H9 (cell line): ENCODE results near the gene COQ8B. TPM values are rescaled to one million over a fixed set of nuclear protein-coding genes. Genes with fewer than 3 reads are reported as not detected.
A peak's percentile ranks its signal among the peaks of the same experiment; 100 is the strongest.

Experiments
- DNase-seq: peaks from one replicate; pipeline ENCODE4 v3.0.0-alpha.2; 2017
- H2AFZ ChIP-seq: one replicate; pipeline ENCODE4 v1.6.1; 2013; ENCODE audit warnings: mild to moderate bottlenecking, low read length, control low read depth, moderate library complexity
- H2AK5ac ChIP-seq: 2 replicates; pipeline ENCODE4 v1.6.1; 2013; ENCODE audit warnings: low read length, control low read depth, mixed read lengths; ENCODE audit not compliant: insufficient read length
- H2BK120ac ChIP-seq: one replicate; pipeline ENCODE4 v1.6.1; 2013; ENCODE audit warnings: low read depth, mild to moderate bottlenecking, low read length, control low read depth, inconsistent platforms; ENCODE audit not compliant: poor library complexity, severe bottlenecking
- H2BK12ac ChIP-seq: 2 replicates; pipeline ENCODE4 v1.6.1; 2013; ENCODE audit warnings: low read length, control low read depth, mixed read lengths, low read depth; ENCODE audit not compliant: insufficient read length
- H2BK15ac ChIP-seq: 2 replicates; pipeline ENCODE4 v1.6.1; 2013; ENCODE audit warnings: low read depth, low read length, control low read depth
- H2BK20ac ChIP-seq: one replicate; pipeline ENCODE4 v1.6.1; 2013; ENCODE audit warnings: low read depth, mild to moderate bottlenecking, low read length, control low read depth, inconsistent platforms; ENCODE audit not compliant: poor library complexity, severe bottlenecking
- H2BK5ac ChIP-seq: 2 replicates; pipeline ENCODE4 v1.6.1; 2013; ENCODE audit warnings: low read length, control low read depth, mixed read lengths; ENCODE audit not compliant: insufficient read length
- H3K14ac ChIP-seq: 2 replicates; pipeline ENCODE4 v1.6.1; 2013; ENCODE audit warnings: low read length, control low read depth; ENCODE audit not compliant: insufficient read depth
- H3K18ac ChIP-seq: 2 replicates; pipeline ENCODE4 v1.6.1; 2013; ENCODE audit warnings: low read depth, mild to moderate bottlenecking, mixed read lengths, low read length, control low read depth; ENCODE audit not compliant: insufficient read length
- H3K23ac ChIP-seq: 2 replicates; pipeline ENCODE4 v1.6.1; 2013; ENCODE audit warnings: low read length, control low read depth, mixed read lengths, low read depth; ENCODE audit not compliant: insufficient read length
- H3K23me2 ChIP-seq: 2 replicates; pipeline ENCODE4 v1.6.1; 2013; ENCODE audit warnings: low read depth, mild to moderate bottlenecking, mixed read lengths, low read length, control low read depth; ENCODE audit not compliant: insufficient read length, poor library complexity, severe bottlenecking
- H3K27ac ChIP-seq: 2 replicates; pipeline ENCODE4 v1.5.1; 2013; ENCODE audit warnings: low read length, control low read depth, mixed read lengths, low read depth; ENCODE audit not compliant: insufficient read length
- H3K27me3 ChIP-seq: 2 replicates; pipeline ENCODE4 v1.6.1; 2013; ENCODE audit warnings: low read length, control low read depth, inconsistent platforms; ENCODE audit not compliant: insufficient read depth
- H3K4ac ChIP-seq: 2 replicates; pipeline ENCODE4 v1.6.1; 2013; ENCODE audit warnings: low read depth, mild to moderate bottlenecking, control low read depth, inconsistent platforms, low read length, moderate library complexity
- H3K4me1 ChIP-seq: 2 replicates; pipeline ENCODE4 v1.6.1; 2013; ENCODE audit warnings: low read length, control low read depth, inconsistent platforms; ENCODE audit not compliant: insufficient read depth
- H3K4me2 ChIP-seq: 2 replicates; pipeline ENCODE4 v1.6.1; 2013; ENCODE audit warnings: low read length, control low read depth, mixed read lengths; ENCODE audit not compliant: insufficient read length, insufficient read depth
- H3K56ac ChIP-seq: 2 replicates; pipeline ENCODE4 v1.6.1; 2013; ENCODE audit warnings: low read depth, mild to moderate bottlenecking, mixed read lengths, low read length, control low read depth; ENCODE audit not compliant: insufficient read length
- H3K79me1 ChIP-seq: 2 replicates; pipeline ENCODE4 v1.6.1; 2013; ENCODE audit warnings: low read depth, mild to moderate bottlenecking, moderate library complexity, low read length, control low read depth, inconsistent platforms; ENCODE audit not compliant: insufficient read depth, poor library complexity, severe bottlenecking
- H3K79me2 ChIP-seq: 2 replicates; pipeline ENCODE4 v1.6.1; 2013; ENCODE audit warnings: low read length, control low read depth, inconsistent platforms; ENCODE audit not compliant: insufficient read depth
- H3K9ac ChIP-seq: 2 replicates; pipeline ENCODE4 v1.6.1; 2013; ENCODE audit warnings: low read length, control low read depth, mixed read lengths; ENCODE audit not compliant: insufficient read length; ENCODE audit errors: extremely low read depth
- H3K9me3 ChIP-seq: one replicate; pipeline ENCODE4 v1.6.1; 2013; ENCODE audit warnings: low read depth, low read length, inconsistent platforms; ENCODE audit not compliant: control insufficient read depth
- H3T11ph ChIP-seq: one replicate; pipeline ENCODE4 v1.6.1; 2013; ENCODE audit warnings: mild to moderate bottlenecking, low read length, control low read depth, inconsistent platforms
- H4K20me1 ChIP-seq: one replicate; pipeline ENCODE4 v1.6.1; 2013; ENCODE audit not compliant: control insufficient read depth, insufficient read length, insufficient read depth
- H4K5ac ChIP-seq: 2 replicates; pipeline ENCODE4 v1.6.1; 2013; ENCODE audit warnings: low read depth, mild to moderate bottlenecking, mixed read lengths, low read length, control low read depth; ENCODE audit not compliant: insufficient read length
- H4K8ac ChIP-seq: replicated peaks from 2 replicates; pipeline ENCODE4 v1.6.1; 2013; ENCODE audit warnings: low read length, control low read depth, mixed read lengths, low read depth; ENCODE audit not compliant: insufficient read length
- H4K91ac ChIP-seq: 2 replicates; pipeline ENCODE4 v1.6.1; 2013; ENCODE audit warnings: low read depth, mild to moderate bottlenecking, moderate library complexity, mixed read lengths, low read length, control low read depth; ENCODE audit not compliant: insufficient read length
- H3K27ac Mint-ChIP-seq, 3 experiments: 2 replicates in 2 of 3; 3 replicates in 1 of 3; pipeline ENCODE4 v1.8.0; 2020 to 2021; ENCODE audit warnings: mixed read lengths in 3 of 3, mild to moderate bottlenecking in 1 of 3, moderate library complexity in 1 of 3
- H3K27me3 Mint-ChIP-seq: 2 replicates; pipeline ENCODE4 v1.8.0; 2021; ENCODE audit warnings: low read depth, mild to moderate bottlenecking, moderate library complexity, mixed read lengths
- H3K36me3 Mint-ChIP-seq, 3 experiments: 2 replicates in 2 of 3; 3 replicates in 1 of 3; pipeline ENCODE4 v1.8.0; 2020 to 2021; ENCODE audit warnings: low read depth in 3 of 3, mixed read lengths in 3 of 3; ENCODE audit not compliant: insufficient read depth in 1 of 3
- H3K4me1 Mint-ChIP-seq, 2 experiments: 2 replicates each; pipeline ENCODE4 v1.8.0; 2020; ENCODE audit warnings: mixed read lengths in 2 of 2
- H3K4me3 Mint-ChIP-seq, 2 experiments: 2 replicates in 1 of 2; 3 replicates in 1 of 2; pipeline ENCODE4 v1.8.0; 2020 to 2021; ENCODE audit warnings: mild to moderate bottlenecking in 2 of 2, mixed read lengths in 2 of 2, moderate library complexity in 1 of 2
- H3K9me3 Mint-ChIP-seq, 2 experiments: 2 replicates in 1 of 2; 3 replicates in 1 of 2; pipeline ENCODE4 v1.8.0; 2020; ENCODE audit warnings: mild to moderate bottlenecking in 2 of 2, mixed read lengths in 2 of 2, moderate library complexity in 1 of 2
- WGBS: extraction: QIAGEN DNeasy Blood & Tissue Kit; methylation state at CpG from one replicate; pipeline ENCODE4 v1.1.7; 2013; ENCODE audit warnings: missing lambda C conversion rate, low lambda C conversion rate, mixed read lengths; ENCODE audit not compliant: insufficient read length; ENCODE audit errors: extremely low coverage; 5-methylcytosine and 5-hydroxymethylcytosine counted together
- total RNA-seq: library from RNA; stranded (reverse); gene quantifications from 2 replicates; pipeline ENCODE4 v1.2.1, GENCODE V29; 2021
- TF ChIP-seq, protein P1 (sequence below): fragments of 200-600 bp; sonication (generic); conservative IDR thresholded peaks from 3 replicates; pipeline ENCODE4 v1.8.0; 2021; ENCODE audit warnings: antibody characterized with exemption, mild to moderate bottlenecking

COQ8B gene
- total RNA-seq, 1 experiment from 2014 or later, result 40.5 TPM

DNA sequence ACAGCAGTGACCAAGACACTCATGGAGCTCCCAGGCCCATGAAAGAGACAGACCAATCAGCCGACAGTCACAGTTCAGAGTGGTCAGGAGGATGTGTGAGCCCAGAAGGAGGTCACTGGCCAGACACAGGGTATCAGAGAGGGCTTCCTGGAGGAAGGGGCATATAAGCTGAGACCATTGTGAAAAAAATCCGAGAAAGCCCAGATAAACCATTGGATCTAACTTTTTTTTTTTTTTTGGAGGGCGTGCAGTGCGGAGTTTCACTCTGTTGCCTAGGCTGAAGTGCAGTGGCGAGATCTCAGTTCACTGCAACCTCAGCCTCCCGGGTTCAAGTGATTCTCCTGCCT lies 4.4 kb upstream of the COQ8B start:
- Histone ChIP-seq H3K18ac (no peak overlapping the region), H3K4me2 (no peak overlapping the region), H4K8ac (no peak overlapping the region), H2AK5ac (no peak overlapping the region), H4K20me1 (no peaks in the 10 kb centered on the region), H3K9me3 (no peaks in the 10 kb centered on the region), H2BK15ac (no peak overlapping the region), H2AFZ (no peak overlapping the region), H3K56ac (no peak overlapping the region), H3K4me1 (no peaks in the 10 kb centered on the region), H3K79me2 (no peaks in the 10 kb centered on the region; the same call in 1 of the 2 replicates), H2BK20ac (no peak overlapping the region), H2BK120ac (no peak overlapping the region), H3K4ac (no peak overlapping the region), H2BK12ac (no peak overlapping the region), H3K23me2 (peaks cover 21% of the 10 kb centered on the region), H4K91ac (no peak overlapping the region), H3T11ph (no peak overlapping the region), H3K23ac (no peak overlapping the region), H2BK5ac (no peak overlapping the region), H3K14ac (no peak overlapping the region), H4K5ac (no peak overlapping the region), H3K79me1 (no peaks in the 10 kb centered on the region), H3K27ac (no peak overlapping the region), H3K27me3 (no peaks in the 10 kb centered on the region), H3K9ac (no peak overlapping the region)
- Mint-ChIP-seq H3K9me3 (peaks cover 0 to 3% of the 10 kb centered on the region in 2 experiments; a peak in 2 of 5 replicates), H3K27me3 (no peaks in the 10 kb centered on the region), H3K36me3 (peaks cover 17 to 42% (median 24%) of the 10 kb centered on the region in 3 experiments), H3K27ac (peak overlapping the region in 1 of 3 experiments; percentile 39; a peak in 1 of 7 replicates), H3K4me3 (no peak overlapping the region; a peak in 1 of 5 replicates), H3K4me1 (peaks cover 13 to 27% of the 10 kb centered on the region in 2 experiments)
- TF ChIP-seq, protein P1, sequence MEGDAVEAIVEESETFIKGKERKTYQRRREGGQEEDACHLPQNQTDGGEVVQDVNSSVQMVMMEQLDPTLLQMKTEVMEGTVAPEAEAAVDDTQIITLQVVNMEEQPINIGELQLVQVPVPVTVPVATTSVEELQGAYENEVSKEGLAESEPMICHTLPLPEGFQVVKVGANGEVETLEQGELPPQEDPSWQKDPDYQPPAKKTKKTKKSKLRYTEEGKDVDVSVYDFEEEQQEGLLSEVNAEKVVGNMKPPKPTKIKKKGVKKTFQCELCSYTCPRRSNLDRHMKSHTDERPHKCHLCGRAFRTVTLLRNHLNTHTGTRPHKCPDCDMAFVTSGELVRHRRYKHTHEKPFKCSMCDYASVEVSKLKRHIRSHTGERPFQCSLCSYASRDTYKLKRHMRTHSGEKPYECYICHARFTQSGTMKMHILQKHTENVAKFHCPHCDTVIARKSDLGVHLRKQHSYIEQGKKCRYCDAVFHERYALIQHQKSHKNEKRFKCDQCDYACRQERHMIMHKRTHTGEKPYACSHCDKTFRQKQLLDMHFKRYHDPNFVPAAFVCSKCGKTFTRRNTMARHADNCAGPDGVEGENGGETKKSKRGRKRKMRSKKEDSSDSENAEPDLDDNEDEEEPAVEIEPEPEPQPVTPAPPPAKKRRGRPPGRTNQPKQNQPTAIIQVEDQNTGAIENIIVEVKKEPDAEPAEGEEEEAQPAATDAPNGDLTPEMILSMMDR, result no peak
- DNase-seq, result no peak
- no CpG with 5 or more reads among the region's 6 CpGs for WGBS
